Measurements from ENCODE around the gene HOXA2. TPM values are rescaled to one million over a fixed set of nuclear protein-coding genes. Genes with fewer than 3 reads are reported as not detected.

HOXA2 gene
- total RNA-seq, 4 donors from 2014 or later: 0.34 to 4.2 (median 1.9) TPM

- Histone ChIP-seq H3K27ac (peak overlapping the region; percentile 60), H3K9me3 (no peaks in the 10 kb centered on the region), H3K4me3 (peak overlapping the region; percentile 23), H3K27me3 (no peaks in the 10 kb centered on the region), H3K36me3 (peaks cover 12% of the 10 kb centered on the region), H3K4me1 (peaks cover 31% of the 10 kb centered on the region)
- TF ChIP-seq CTCF (IDR thresholded peaks at IDR 0.05) (no peak), EP300 (IDR thresholded peaks at IDR 0.05) (no peak), POLR2A (IDR thresholded peaks at IDR 0.05) (no peak), POLR2AphosphoS5 (IDR thresholded peaks at IDR 0.05) (no peak)
- peak in 1 of 2 donors; percentile 64 for DNase-seq (ENCODE audit: low spot score in 2 of 2)
- 82% methylated on average over 29 of the region's 47 CpGs for WGBS
These were observed 5.2 kb upstream of the HOXA2 start for GRCh38 chr7:27107391-27108381.

- no peak overlapping the region for H3K27ac ChIP-seq
- DNase-seq (ENCODE audit: low spot score in 2 of 2): no peak
- TF ChIP-seq EP300 (IDR thresholded peaks at IDR 0.05) (no peak), POLR2A (IDR thresholded peaks at IDR 0.05) (no peak), CTCF (IDR thresholded peaks at IDR 0.05) (no peak), POLR2AphosphoS5 (IDR thresholded peaks at IDR 0.05) (no peak)
- peaks cover 12% of the 10 kb centered on the region for H3K36me3 ChIP-seq
- WGBS: 85% methylated on average over 14 of the region's 14 CpGs
- peak overlapping the region; percentile 37 for H3K4me3 ChIP-seq
- H3K27me3 ChIP-seq: no peaks in the 10 kb centered on the region
- peaks cover 34% of the 10 kb centered on the region for H3K4me1 ChIP-seq
- H3K9me3 ChIP-seq: no peaks in the 10 kb centered on the region
These were observed 4.4 kb upstream of the HOXA2 start for GRCh38 chr7:27106901-27107240.

- peak in 1 of 2 donors; percentile 55 for DNase-seq (ENCODE audit: low spot score in 2 of 2)
- Histone ChIP-seq H3K36me3 (peaks cover 12% of the 10 kb centered on the region), H3K27me3 (no peaks in the 10 kb centered on the region), H3K4me1 (peaks cover 37% of the 10 kb centered on the region), H3K27ac (no peak overlapping the region), H3K4me3 (peak overlapping the region; percentile 37), H3K9me3 (no peaks in the 10 kb centered on the region)
- WGBS: 74% methylated on average over 40 of the region's 44 CpGs
- no peak for TF ChIP-seq EP300 (IDR thresholded peaks at IDR 0.05)
- no peak for TF ChIP-seq POLR2AphosphoS5 (IDR thresholded peaks at IDR 0.05)
- no peak for TF ChIP-seq CTCF (IDR thresholded peaks at IDR 0.05)
- TF ChIP-seq POLR2A (IDR thresholded peaks at IDR 0.05): no peak
These were observed 3.9 kb upstream of the HOXA2 start for GRCh38 chr7:27106181-27106900.

GRCh38 chr7:27105301-27106031 is 3.0 kb upstream of the HOXA2 start:
- H3K27me3 ChIP-seq: no peaks in the 10 kb centered on the region
- no peak overlapping the region for H3K4me3 ChIP-seq
- DNase-seq (ENCODE audit: low spot score in 2 of 2): no peak
- peaks cover 12% of the 10 kb centered on the region for H3K36me3 ChIP-seq
- no peaks in the 10 kb centered on the region for H3K9me3 ChIP-seq
- peaks cover 31% of the 10 kb centered on the region for H3K4me1 ChIP-seq
- no peak overlapping the region for H3K27ac ChIP-seq
- TF ChIP-seq POLR2AphosphoS5 (IDR thresholded peaks at IDR 0.05): no peak
- 89% methylated on average over 13 of the region's 13 CpGs for WGBS

GRCh38 chr7:27104341-27105058 is 2.0 kb upstream of the HOXA2 start:
- Histone ChIP-seq H3K4me3 (no peak overlapping the region), H3K4me1 (peaks cover 23% of the 10 kb centered on the region), H3K27ac (no peak overlapping the region), H3K36me3 (peaks cover 4% of the 10 kb centered on the region), H3K27me3 (no peaks in the 10 kb centered on the region), H3K9me3 (no peaks in the 10 kb centered on the region)
- no peak for DNase-seq (ENCODE audit: low spot score in 2 of 2)
- WGBS: 83% methylated on average over 13 of the region's 13 CpGs
- TF ChIP-seq CTCF (IDR thresholded peaks at IDR 0.05): no peak
- no peak for TF ChIP-seq POLR2A (IDR thresholded peaks at IDR 0.05)

Data from suprapubic skin (tissue), 4 donors.